ENCODE measurements around the gene XRCC2.

The XRCC2 gene

GRCh38 chr7:152618427-152618826 is 57.5 kb downstream of the XRCC2 start:
- in situ Hi-C loops (cut with MboI; ENCODE audit: low sequenced_read_pairs): no loop called here

DNA sequence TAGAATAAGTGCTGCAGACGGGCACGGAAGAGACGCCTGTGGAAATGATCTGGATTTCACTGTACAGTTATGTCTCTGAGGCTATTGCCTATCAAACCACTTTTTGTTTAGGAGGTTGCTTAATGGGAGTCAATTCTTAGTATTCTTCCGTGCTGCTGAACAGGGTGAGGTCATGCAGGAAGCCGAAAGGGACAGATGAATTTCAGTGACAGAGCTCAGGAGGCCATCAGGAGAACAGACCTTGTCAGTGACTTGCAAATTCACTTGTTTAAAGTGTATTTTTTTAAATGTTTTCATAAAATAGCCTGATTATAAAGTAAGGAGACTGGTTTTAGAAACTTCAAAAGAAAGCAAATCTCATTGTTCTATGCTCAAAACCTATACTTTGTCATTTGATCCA is 58.9 kb downstream of the XRCC2 start:
- in situ Hi-C loops (cut with MboI; ENCODE audit: low sequenced_read_pairs): no loop called here

DNA sequence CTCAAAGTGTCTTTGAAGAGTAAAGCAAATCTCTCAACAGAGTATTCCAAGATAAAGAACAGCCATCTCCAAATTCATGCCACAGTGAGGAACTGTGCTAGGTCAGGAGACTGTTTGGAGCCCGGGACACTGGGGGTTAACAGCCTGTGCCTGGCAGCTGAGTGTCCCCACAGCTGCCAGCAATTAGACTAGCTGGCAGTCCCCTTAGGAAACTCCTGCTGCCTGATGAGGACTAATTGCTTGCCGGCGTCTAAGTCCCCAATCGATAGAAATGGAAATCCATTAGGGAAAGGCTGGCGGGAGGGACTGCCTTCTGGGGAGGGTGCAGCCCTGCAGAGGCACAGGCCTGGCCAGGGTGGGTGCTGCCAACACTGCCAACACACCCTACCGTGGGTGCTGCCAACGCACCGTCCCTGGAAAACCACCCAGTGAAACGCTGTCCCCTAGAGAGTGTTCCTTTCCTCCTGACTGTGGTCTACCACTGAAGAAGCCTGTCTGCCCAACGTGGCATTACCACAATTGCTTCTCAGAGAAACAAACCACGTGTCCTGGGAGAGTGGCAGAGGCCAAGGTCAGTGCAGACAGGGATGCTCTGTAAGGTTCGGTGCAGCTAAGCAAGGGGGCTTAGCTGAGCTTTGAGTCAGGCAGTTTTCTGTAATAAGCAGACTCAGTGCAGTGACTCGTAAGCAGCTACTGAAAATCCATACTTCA is 60.8 kb downstream of the XRCC2 start:
- in situ Hi-C loops (cut with MboI; ENCODE audit: low sequenced_read_pairs): no loop called here

DNA sequence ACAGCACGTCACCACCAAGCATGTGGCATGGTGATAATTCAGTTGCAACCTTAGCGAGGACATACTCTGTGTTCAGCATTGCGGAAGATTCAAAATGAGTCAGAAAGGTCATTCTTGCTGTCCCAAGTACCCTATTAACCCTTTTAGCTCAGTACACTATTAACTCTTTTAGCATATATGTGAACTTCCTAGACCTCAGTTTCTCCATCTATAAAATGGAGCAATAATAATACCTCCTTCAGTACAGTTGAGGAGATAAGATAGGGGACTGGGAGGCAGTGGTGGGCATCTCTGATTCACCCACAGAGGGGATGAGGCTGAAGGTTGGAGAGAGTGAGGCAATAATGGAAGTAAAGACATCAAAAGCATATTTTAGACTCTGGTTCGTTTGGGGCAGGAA is 67.3 kb downstream of the XRCC2 start:
- in situ Hi-C loops (cut with MboI; ENCODE audit: low sequenced_read_pairs): no loop called here

DNA sequence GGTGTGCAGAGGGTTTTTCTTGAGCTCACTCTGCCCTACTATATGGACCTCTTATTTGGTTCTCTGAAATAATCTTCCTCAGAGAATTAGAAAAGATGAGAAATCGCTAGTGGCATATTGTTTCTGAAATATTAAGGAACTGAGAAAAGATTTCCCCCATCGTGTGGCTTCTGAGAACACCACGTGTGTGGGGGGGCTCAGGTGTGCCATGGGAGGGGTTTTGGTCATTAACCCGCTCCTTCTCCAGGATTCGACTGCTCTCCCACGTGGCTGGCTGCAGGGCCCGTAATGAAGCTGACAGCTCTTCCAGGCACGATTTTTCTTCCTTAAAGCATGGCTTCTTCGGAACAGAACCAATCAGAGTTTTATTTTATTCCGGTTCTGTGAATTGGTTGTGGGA is 67.7 kb downstream of the XRCC2 start:
- in situ Hi-C loops (cut with MboI; ENCODE audit: low sequenced_read_pairs): no loop called here

- in situ Hi-C loops (cut with MboI; ENCODE audit: low sequenced_read_pairs): no loop called here
Measured at GRCh38 chr7:152607007-152607406, 68.9 kb downstream of the XRCC2 start.

DNA sequence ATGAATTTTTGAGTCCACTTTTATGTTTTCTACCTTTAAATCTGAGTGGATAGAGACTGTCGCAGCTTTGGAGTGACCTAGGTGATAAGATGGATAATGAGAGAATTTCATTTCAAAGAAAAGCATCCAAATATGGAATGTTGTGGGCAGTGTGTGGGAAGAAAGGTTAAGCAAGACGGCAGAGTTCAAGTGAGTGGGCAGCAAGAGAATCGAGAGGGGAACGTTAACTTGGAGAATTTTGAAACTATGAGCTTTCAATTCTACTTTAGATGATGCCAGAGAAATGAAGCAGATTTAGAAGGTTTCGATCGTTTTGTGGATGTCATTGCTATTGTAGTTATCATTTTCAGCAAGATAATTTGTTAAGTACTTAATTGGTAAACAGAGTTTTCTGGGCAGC is 73.0 kb downstream of the XRCC2 start:
- in situ Hi-C loops (cut with MboI; ENCODE audit: low sequenced_read_pairs): no loop called here

DNA sequence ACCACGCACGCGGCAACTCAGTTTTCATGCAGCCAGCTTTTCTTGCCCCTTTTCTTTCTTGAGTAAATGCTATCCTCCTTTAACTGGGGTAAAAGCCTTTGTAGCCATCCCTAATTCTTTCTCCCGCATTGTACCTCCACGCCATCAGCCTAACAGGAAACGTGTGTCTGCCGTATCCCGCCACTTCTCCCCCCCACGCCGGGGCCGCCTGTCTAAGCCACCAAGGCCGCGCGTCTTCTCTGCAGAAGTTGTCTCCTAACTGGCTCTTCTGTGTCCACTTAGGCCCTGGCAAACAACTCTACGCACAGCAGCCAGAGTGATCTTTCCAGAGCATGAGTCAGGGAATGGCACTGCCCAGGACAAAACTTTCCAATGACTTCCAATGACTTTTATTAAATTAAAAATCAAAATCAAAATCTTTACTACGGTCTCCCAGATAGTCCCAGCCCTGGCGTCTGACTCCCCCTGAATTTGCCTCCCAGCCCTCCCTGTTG is 74.6 kb downstream of the XRCC2 start:
- in situ Hi-C loops (cut with MboI; ENCODE audit: low sequenced_read_pairs): no loop called here

DNA sequence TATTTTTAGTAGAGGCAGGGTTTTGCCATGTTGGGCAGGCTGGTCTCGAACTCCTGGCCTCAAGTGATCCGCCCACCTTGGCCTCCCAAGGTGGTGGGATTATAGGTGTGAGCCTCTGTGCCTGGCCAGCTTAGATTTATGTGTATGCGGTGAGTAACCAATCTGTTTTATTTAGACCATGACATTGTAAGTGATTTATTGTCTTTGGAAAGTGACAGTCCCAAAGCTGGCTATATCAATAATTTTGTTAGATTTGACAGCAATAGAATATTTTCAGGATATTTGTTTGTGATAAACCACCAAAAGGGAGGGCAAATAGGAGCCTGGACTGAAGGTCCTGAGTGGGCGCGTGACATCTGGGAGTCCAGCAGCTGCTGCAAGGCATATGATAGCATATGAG is 75.7 kb downstream of the XRCC2 start:
- in situ Hi-C loops (cut with MboI; ENCODE audit: low sequenced_read_pairs): no loop called here

DNA sequence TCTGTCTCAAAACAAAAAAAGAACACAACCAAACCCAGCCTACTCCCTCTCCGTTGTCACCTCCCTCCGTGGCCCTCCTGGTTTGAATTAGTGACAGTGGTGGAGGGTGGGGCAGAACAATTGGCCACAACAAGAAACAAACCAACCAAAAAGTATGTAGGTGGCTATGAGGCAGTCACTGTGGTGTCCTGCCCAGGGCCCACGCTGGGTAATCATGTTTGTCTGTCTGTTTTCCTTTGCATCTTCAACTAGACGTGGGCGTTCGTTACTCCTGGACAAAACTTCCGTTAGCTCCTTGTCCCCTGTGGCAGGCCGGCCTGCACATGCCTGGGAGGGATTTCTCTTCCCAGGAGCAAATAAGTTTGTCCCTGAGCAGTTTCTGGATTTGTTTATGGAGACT is 78.4 kb downstream of the XRCC2 start:
- in situ Hi-C loops (cut with MboI; ENCODE audit: low sequenced_read_pairs): no loop called here

GRCh38 chr7:152596824-152597223 is 79.1 kb downstream of the XRCC2 start:
- in situ Hi-C loops (cut with MboI; ENCODE audit: low sequenced_read_pairs): no loop called here

Measured in HL-60/S4 treated with phorbol 12-myristate 13-acetate at 8.2 ng/mL for 4 days and 3 days (cell line).